ENCODE data around the gene NAT10. TPM values are rescaled to one million over a fixed set of nuclear protein-coding genes. Genes with fewer than 3 reads are reported as not detected.

Gene NAT10
- total RNA-seq, 1 donor from 2014 or later: 42.9 TPM

DNA sequence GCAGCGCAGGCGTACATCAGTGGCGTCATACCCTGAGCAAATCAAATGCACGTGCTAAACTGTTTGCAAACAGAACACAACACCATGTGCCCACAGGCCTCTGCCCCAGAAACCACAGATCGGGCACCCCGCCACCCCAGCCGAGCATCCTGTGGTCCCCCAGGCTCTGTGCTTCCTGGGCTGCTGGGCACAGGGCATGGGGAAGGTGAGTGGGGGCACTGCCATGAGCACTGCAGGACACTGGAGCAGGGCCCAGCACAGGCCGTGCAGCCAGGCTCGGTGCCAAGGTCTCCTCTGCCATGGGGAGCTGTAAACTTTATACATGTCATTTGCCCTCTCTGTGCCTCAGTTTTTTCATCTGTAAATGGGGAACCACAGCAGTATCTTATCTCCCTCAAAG is 62.5 kb downstream of the NAT10 start:
- Histone ChIP-seq H3K27me3 (no peaks in the 10 kb centered on the region), H3K27ac (no peak overlapping the region), H3K9me3 (no peaks in the 10 kb centered on the region), H3K4me1 (no peaks in the 10 kb centered on the region), H3K36me3 (no peaks in the 10 kb centered on the region), H3K4me3 (no peak overlapping the region)
- TF ChIP-seq, protein P1, sequence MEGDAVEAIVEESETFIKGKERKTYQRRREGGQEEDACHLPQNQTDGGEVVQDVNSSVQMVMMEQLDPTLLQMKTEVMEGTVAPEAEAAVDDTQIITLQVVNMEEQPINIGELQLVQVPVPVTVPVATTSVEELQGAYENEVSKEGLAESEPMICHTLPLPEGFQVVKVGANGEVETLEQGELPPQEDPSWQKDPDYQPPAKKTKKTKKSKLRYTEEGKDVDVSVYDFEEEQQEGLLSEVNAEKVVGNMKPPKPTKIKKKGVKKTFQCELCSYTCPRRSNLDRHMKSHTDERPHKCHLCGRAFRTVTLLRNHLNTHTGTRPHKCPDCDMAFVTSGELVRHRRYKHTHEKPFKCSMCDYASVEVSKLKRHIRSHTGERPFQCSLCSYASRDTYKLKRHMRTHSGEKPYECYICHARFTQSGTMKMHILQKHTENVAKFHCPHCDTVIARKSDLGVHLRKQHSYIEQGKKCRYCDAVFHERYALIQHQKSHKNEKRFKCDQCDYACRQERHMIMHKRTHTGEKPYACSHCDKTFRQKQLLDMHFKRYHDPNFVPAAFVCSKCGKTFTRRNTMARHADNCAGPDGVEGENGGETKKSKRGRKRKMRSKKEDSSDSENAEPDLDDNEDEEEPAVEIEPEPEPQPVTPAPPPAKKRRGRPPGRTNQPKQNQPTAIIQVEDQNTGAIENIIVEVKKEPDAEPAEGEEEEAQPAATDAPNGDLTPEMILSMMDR (IDR thresholded peaks at IDR 0.05): no peak
- intact Hi-C loops (cut with DNase I): no loop called here
- DNase-seq (no peak), ATAC-seq (no peak)

DNA sequence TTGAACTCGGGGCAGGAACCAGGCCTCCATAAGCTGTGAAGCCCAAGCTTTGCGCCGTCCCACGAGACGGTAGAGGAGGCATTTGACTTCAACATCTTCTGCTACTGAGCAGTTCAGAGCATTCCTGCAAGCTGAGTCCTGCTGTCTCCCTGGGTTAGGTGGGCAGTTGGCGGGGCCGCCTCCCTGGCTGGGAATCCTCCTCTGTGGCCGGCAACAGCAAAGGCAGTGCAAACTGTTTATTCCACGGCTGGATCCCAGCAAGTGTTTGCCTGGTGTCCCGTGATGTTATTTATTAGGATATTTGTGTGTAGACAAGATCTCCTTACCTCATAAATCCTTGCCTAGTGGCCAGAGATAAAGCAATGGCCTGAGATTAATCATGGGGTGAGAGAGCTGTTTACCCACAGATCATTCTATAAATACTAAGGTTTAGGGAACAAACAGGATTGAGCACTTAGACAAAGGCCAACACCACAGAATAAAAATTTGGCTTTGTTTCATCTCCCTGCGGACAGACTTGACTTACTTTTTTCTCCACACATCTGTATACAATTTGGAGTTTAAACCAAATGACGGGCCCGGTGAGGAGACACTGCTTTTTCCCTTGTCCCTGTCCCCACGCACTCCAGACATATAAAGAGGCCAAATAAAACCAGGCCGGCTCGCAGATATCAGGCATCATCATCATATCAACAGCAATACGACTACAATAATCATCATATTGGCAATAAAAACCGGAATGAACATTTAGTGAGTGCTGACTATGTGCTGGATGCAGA is 63.4 kb downstream of the NAT10 start:
- Histone ChIP-seq H3K27ac (no peak overlapping the region), H3K9me3 (no peaks in the 10 kb centered on the region), H3K4me3 (no peak overlapping the region), H3K27me3 (no peaks in the 10 kb centered on the region), H3K4me1 (no peaks in the 10 kb centered on the region), H3K36me3 (no peaks in the 10 kb centered on the region)
- intact Hi-C loops (cut with DNase I): no loop called here
- DNase-seq: no peak
- TF ChIP-seq, protein P1 (IDR thresholded peaks at IDR 0.05): no peak
- ATAC-seq: no peak

DNA sequence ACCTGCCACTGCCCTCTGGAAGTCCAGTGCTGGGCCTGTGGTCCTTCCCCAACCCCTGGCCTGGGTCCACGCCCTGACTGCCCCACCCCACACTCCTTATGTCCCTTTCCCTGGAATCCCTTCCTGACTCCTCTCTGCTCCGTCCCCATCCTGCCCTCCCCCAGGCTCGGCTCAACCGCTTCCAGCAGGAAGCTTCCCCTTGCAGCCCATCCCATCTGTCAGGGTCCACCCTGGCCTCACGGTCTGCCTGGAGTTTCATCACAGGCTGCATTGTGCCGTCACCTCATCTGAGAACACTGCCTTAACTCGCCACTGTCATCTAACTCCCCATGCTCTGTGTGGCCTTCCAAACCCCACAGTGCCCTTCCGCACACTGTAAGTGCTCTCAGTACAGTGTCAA is 64.3 kb downstream of the NAT10 start:
- no peak overlapping the region for H3K4me3 ChIP-seq
- TF ChIP-seq, protein P1 (IDR thresholded peaks at IDR 0.05): no peak
- no peak for ATAC-seq
- intact Hi-C loops (cut with DNase I): loop anchor here (10.0 kb wide), 1 partner anchor 325 kb away; no protein-coding TSS in a partner anchor
- peaks cover 7% of the 10 kb centered on the region for H3K4me1 ChIP-seq
- H3K27ac ChIP-seq: no peak overlapping the region
- H3K36me3 ChIP-seq: no peaks in the 10 kb centered on the region
- no peaks in the 10 kb centered on the region for H3K9me3 ChIP-seq
- no peak for DNase-seq
- no peaks in the 10 kb centered on the region for H3K27me3 ChIP-seq

DNA sequence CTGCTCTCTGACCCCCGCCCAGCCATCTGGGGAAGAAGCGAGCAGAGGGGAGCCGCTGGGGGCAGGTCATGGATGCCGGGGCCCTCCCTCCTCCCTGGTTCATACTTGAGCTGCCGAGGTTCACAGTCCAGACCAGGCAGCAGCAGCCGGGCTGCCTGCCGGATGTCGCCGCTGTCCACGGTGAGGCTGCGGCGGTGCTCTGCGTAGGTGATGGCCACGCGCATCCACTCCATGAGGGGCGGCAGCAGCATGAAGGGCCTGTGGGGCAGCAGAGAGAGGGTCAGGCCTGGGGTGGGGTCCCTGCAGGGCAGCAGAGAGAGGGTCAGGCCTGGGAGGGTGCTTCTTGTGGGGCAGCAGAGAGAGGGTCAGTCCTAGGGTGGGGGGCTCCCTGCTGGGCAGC is 67.6 kb downstream of the NAT10 start:
- DNase-seq (no peak), ATAC-seq (no peak)
- Histone ChIP-seq H3K36me3 (no peaks in the 10 kb centered on the region), H3K27ac (no peak overlapping the region), H3K9me3 (no peaks in the 10 kb centered on the region), H3K27me3 (no peaks in the 10 kb centered on the region), H3K4me1 (peaks cover 7% of the 10 kb centered on the region), H3K4me3 (no peak overlapping the region)
- TF ChIP-seq, protein P1 (IDR thresholded peaks at IDR 0.05): no peak
- intact Hi-C loops (cut with DNase I): loop anchor here (10.0 kb wide), 1 partner anchor 322 kb away; no protein-coding TSS in a partner anchor

DNA sequence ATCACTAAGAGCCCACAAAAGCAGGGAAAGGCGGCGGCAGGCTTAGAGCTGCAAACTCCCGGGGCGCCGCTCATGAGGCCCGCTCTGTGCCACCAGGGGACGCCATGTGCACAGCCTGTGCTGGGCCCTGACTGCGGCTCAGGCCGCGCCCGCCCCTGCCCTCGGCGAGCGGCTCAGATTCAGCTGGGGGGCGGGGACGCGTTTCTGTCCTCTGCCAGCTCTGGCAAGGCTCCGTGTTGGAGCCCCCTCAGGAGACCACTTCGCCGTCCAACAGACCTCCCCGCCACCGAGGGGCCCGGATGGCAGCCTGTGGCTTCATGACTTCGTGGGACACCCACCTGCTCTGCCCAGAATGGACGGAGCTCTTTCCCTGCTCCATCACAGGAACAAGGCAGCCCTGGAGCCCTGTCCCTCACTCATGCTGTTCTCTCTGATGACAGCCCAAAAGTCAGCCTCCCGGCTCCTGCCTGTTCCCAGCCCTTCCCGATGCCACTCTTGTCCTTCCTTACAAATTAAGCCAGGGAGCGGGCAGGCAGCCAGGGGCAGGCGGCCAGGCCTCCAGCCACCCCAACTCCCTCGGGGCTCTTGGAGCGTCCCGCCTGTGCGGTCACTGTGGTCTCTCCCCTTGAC is 69.1 kb downstream of the NAT10 start:
- peak overlapping the region; percentile 25 for H3K4me3 ChIP-seq
- TF ChIP-seq, protein P1 (IDR thresholded peaks at IDR 0.05): peak; percentile 88
- DNase-seq (peak; percentile 92), ATAC-seq (peak; percentile 98)
- no peaks in the 10 kb centered on the region for H3K27me3 ChIP-seq
- no peak overlapping the region for H3K27ac ChIP-seq
- intact Hi-C loops (cut with DNase I): loop anchor here (2.0 to 10.0 kb wide), 2 partner anchors 184 to 320 kb away; partner anchors contain the start of gene ABTB2
- H3K4me1 ChIP-seq: peaks cover 7% of the 10 kb centered on the region
- no peaks in the 10 kb centered on the region for H3K9me3 ChIP-seq
- H3K36me3 ChIP-seq: no peaks in the 10 kb centered on the region
